Measurements from ENCODE around the gene BUD13.

- no peak for TF ChIP-seq POLR2A (IDR thresholded peaks at IDR 0.05; ENCODE audit: low read length)
- TF ChIP-seq GATA1 (IDR thresholded peaks at IDR 0.05; ENCODE audit: low read depth, low read length), result no peak
Observed at GRCh38 chr11:116736763-116737162, 36.0 kb downstream of the BUD13 start.
